Loucy (cell line): ENCODE data around the gene PREX1.

ENCODE experiments used
- H2AFZ ChIP-seq: fragments of 200-600 bp; sonication (generic); 2 replicates; pipeline ENCODE4 v1.6.0; 2016; ENCODE audit warnings: antibody characterized with exemption, mild to moderate bottlenecking, low read length, moderate library complexity
- H3F3A ChIP-seq: fragments of 200-600 bp; 2 replicates; pipeline ENCODE4 v1.6.0; 2016; ENCODE audit warnings: antibody characterized with exemption, low read depth, mild to moderate bottlenecking
- H3K27me3 ChIP-seq: fragments of 200-600 bp; sonication (generic); 2 replicates; pipeline ENCODE4 v1.6.1; 2014; ENCODE audit warnings: low read length, mild to moderate bottlenecking; ENCODE audit not compliant: insufficient read depth, poor library complexity, severe bottlenecking
- H3K36me3 ChIP-seq: fragments of 200-600 bp; sonication (generic); 2 replicates; pipeline ENCODE4 v1.6.1; 2016; ENCODE audit warnings: low read length; ENCODE audit not compliant: insufficient read depth
- H3K4me1 ChIP-seq: fragments of 200-600 bp; sonication (generic); 2 replicates; pipeline ENCODE4 v1.5.1; 2014; ENCODE audit warnings: low read length, mild to moderate bottlenecking; ENCODE audit not compliant: insufficient read depth, poor library complexity, severe bottlenecking
- H3K4me2 ChIP-seq: fragments of 200-600 bp; sonication (generic); 2 replicates; pipeline ENCODE4 v1.6.0; 2014; ENCODE audit warnings: antibody characterized with exemption, low read length, low read depth, mild to moderate bottlenecking; ENCODE audit not compliant: poor library complexity, severe bottlenecking
- H3K4me3 ChIP-seq: fragments of 200-600 bp; sonication (generic); 2 replicates; pipeline ENCODE4 v1.5.1; 2014; ENCODE audit warnings: low read length, mild to moderate bottlenecking, mixed read lengths; ENCODE audit not compliant: poor library complexity, severe bottlenecking
- H3K79me2 ChIP-seq: fragments of 200-600 bp; sonication (generic); 2 replicates; pipeline ENCODE4 v1.6.1; 2014; ENCODE audit warnings: low read length; ENCODE audit not compliant: insufficient read depth
- H3K9ac ChIP-seq: fragments of 200-600 bp; sonication (generic); 2 replicates; pipeline ENCODE4 v1.6.0; 2014; ENCODE audit warnings: mild to moderate bottlenecking, low read depth, low read length, moderate library complexity; ENCODE audit not compliant: poor library complexity, severe bottlenecking
- H3K9me2 ChIP-seq: fragments of 200-600 bp; sonication (generic); replicated peaks from 2 replicates; pipeline ENCODE4 v1.6.1; 2016; ENCODE audit warnings: low read depth, low read length, mixed read lengths
- H3K9me3 ChIP-seq: fragments of 200-600 bp; sonication (generic); 2 replicates; pipeline ENCODE4 v1.6.1; 2014; ENCODE audit warnings: mild to moderate bottlenecking, antibody characterized with exemption, low read length, low read depth; ENCODE audit not compliant: insufficient read depth
- H4K20me1 ChIP-seq: fragments of 200-600 bp; sonication (generic); 2 replicates; pipeline ENCODE4 v1.6.0; 2014; ENCODE audit warnings: antibody characterized with exemption, low read length, mild to moderate bottlenecking; ENCODE audit not compliant: insufficient read depth, poor library complexity, severe bottlenecking
- EZH2phosphoT487 ChIP-seq: fragments of 200-600 bp; IDR thresholded peaks from 2 replicates; pipeline ENCODE4 v1.6.1; 2018; ENCODE audit warnings: antibody characterized with exemption, mild to moderate bottlenecking, moderate library complexity, borderline replicate concordance
- TF ChIP-seq, protein P1 (sequence below): fragments of 200-600 bp; sonication (generic); conservative IDR thresholded peaks from 2 replicates; pipeline ENCODE4 v1.5.1; 2014; ENCODE audit warnings: mild to moderate bottlenecking, antibody characterized with exemption, low read length

The PREX1 gene

DNA sequence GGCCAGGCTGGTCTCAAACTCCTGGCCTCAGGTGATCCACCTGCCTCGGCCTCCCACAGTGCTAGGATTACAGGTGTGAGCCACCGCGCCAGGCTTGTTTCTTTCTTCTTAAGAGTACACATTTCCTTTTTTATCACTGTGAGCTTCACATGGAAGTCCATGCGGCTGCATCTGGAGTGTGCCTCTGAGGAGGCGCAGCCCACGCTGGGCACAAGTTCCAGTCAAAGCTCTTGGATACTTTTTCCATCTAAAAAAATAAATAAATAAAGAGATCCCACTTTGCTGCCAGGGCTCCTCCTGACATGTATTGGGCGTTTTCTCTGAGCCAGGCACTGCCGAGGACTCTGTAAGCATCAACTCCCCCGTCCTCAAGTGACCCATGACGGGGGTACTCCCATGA lies 123.0 kb downstream of the PREX1 start:
- Histone ChIP-seq H3K9me2 (no peaks in the 10 kb centered on the region), H3K4me3 (no peak overlapping the region), H3K9ac (no peak overlapping the region), H2AFZ (no peak overlapping the region), H3F3A (no peaks in the 10 kb centered on the region), H4K20me1 (no peaks in the 10 kb centered on the region), H3K79me2 (no peaks in the 10 kb centered on the region; the same call in 1 of the 2 replicates), H3K4me1 (no peaks in the 10 kb centered on the region), H3K9me3 (no peaks in the 10 kb centered on the region), H3K36me3 (peaks cover 42% of the 10 kb centered on the region; the same call in 1 of the 2 replicates), H3K4me2 (no peak overlapping the region), H3K27me3 (no peaks in the 10 kb centered on the region)
- TF ChIP-seq, protein P1, sequence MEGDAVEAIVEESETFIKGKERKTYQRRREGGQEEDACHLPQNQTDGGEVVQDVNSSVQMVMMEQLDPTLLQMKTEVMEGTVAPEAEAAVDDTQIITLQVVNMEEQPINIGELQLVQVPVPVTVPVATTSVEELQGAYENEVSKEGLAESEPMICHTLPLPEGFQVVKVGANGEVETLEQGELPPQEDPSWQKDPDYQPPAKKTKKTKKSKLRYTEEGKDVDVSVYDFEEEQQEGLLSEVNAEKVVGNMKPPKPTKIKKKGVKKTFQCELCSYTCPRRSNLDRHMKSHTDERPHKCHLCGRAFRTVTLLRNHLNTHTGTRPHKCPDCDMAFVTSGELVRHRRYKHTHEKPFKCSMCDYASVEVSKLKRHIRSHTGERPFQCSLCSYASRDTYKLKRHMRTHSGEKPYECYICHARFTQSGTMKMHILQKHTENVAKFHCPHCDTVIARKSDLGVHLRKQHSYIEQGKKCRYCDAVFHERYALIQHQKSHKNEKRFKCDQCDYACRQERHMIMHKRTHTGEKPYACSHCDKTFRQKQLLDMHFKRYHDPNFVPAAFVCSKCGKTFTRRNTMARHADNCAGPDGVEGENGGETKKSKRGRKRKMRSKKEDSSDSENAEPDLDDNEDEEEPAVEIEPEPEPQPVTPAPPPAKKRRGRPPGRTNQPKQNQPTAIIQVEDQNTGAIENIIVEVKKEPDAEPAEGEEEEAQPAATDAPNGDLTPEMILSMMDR = no peak
- no peak for TF ChIP-seq EZH2phosphoT487

DNA sequence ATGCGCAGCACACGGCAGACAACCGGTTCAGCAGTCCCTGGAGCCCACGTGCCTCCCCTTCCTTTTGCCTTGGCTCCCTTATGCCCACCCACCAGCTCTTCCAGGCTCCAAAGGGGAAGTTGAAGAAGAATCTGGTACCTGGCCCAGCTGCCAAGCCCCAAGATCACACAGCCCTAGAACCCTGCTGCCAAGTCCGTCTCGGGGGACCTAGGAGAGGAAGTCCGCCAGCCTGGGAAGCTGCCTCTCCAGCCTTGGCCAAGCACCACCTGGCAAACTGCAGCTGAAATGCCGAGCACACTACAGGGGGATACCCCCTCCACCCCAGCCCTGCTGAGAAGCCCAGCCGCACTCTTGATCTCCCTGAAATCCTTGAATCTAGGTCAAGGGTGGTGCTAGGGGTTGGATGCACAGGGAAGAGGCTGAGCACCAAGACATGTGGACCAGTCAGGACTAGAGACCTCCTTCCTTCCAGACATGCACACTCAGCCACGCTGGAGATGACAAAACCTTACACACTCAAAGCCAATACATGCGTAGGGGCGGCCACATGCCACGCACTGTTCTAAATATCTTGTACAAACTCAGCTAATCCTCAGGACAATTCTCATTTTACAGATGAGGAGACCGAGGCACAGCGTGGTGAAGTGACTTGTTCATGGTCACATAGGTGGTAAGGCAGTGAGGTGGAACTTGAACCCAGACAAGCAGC lies 124.1 kb downstream of the PREX1 start:
- H3K79me2 ChIP-seq = no peaks in the 10 kb centered on the region
- no peak overlapping the region for H2AFZ ChIP-seq
- no peaks in the 10 kb centered on the region for H3K9me2 ChIP-seq
- H3K4me3 ChIP-seq = no peak overlapping the region
- TF ChIP-seq, protein P1 = no peak
- TF ChIP-seq EZH2phosphoT487 = no peak
- H3K27me3 ChIP-seq = no peaks in the 10 kb centered on the region
- H3K9ac ChIP-seq = no peak overlapping the region
- H3K4me1 ChIP-seq = no peaks in the 10 kb centered on the region
- no peak overlapping the region for H3K4me2 ChIP-seq
- no peaks in the 10 kb centered on the region for H4K20me1 ChIP-seq
- no peaks in the 10 kb centered on the region for H3K9me3 ChIP-seq
- H3F3A ChIP-seq = no peaks in the 10 kb centered on the region
- peaks cover 53% of the 10 kb centered on the region; the same call in 1 of the 2 replicates for H3K36me3 ChIP-seq

DNA sequence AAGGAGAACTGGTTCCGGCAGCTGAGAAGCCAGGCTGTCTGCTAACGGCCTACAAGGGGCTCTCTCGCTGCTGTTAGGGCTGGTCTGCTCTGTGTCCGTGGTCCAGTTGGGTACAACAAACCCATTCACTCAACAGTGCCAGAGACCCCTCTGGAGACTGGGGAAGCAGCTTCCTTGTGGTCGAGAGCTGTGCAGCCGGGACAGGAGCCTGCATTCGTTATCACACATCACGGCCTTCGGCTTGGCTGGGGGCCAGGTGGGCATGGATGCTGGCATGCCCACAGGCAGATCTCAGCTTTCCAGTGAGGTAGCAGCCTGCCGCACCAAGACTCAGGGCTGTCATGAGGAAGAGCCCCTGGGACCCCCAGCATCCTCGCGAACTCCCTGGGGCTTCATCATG lies 124.7 kb downstream of the PREX1 start:
- Histone ChIP-seq H2AFZ (no peak overlapping the region), H3K4me3 (no peak overlapping the region), H4K20me1 (no peaks in the 10 kb centered on the region), H3F3A (no peaks in the 10 kb centered on the region), H3K36me3 (peaks cover 57% of the 10 kb centered on the region; the same call in 1 of the 2 replicates), H3K9me2 (no peaks in the 10 kb centered on the region), H3K4me2 (no peak overlapping the region), H3K9me3 (no peaks in the 10 kb centered on the region), H3K4me1 (no peaks in the 10 kb centered on the region), H3K27me3 (no peaks in the 10 kb centered on the region), H3K79me2 (no peaks in the 10 kb centered on the region), H3K9ac (no peak overlapping the region)
- TF ChIP-seq EZH2phosphoT487 = no peak
- TF ChIP-seq, protein P1 = no peak
